Right hindlimb (tissue), 1 donor: ENCODE data around the gene RNF145.
A peak's percentile ranks its signal among the peaks of the same experiment; 100 is the strongest.
"Not testable (repeated sequence)": the region's sequence is repeated elsewhere in the genome, so short reads cannot be mapped to it uniquely, and the experiment has no call there.

Source experiments
- DNase-seq: peaks from one replicate; pipeline ENCODE4 v3.0.0-alpha.2; 2018

Gene RNF145

DNA sequence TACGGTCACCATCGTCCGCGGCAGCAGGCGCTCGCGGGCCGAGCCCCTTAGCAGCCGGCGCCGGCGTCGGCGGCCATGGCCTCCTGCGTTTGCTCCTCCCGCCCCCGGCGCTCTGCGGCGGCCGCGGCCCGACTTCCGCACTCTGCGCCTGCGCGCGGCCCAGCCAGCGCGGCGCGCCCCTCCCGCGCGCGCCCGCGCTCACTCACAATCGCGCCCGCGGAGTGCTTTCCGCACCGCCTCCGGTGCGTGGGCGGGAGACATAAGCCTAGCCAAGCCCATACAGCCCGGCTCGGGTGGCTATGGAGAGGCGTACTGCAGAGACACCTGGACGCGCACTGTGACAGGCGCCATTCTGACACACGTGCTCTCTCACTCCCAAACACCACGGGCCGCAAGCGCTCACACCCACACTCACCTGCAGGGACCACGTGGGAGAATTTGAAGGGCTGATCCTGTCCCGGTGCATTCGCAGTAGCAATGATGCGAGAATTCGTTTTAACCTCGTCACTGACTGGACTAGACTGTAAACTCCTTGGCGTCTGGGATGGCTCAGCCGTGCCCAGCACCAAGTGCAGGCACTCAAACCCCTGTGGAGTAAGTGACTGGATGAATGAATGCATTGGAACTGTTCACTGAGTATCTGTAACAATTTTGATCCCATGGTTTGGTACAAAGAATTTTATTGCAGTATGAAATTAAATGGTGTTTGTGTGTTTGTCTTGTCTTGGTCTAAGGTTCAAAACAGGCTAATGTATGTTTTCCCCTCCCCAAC lies at the start of gene RNF145:
RNF145 (minus strand) TSS at position 116 of the 772 bp plus-strand sequence. CDS start 5,936 bp downstream, outside the sequence.
- DNase-seq = peak; percentile 90

DNA sequence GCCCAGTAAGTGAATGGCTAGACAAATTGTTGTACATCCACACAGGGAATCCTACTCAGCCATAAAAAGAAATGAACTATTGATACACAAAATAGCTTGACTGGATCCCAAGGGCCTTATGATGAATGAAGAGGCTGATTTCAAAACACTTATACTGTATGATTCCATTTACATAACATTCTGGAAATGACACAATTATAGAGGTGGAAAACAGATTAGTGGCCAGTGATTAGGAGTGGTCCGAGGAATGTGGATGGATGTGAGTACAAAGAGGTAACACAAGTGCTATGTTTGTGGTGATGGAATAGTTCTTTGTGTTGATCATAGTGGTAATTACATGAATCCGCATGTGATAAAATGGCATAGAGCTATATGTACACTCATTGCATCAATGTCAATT lies 49.0 kb upstream of the RNF145 start:
- DNase-seq = no peak

DNA sequence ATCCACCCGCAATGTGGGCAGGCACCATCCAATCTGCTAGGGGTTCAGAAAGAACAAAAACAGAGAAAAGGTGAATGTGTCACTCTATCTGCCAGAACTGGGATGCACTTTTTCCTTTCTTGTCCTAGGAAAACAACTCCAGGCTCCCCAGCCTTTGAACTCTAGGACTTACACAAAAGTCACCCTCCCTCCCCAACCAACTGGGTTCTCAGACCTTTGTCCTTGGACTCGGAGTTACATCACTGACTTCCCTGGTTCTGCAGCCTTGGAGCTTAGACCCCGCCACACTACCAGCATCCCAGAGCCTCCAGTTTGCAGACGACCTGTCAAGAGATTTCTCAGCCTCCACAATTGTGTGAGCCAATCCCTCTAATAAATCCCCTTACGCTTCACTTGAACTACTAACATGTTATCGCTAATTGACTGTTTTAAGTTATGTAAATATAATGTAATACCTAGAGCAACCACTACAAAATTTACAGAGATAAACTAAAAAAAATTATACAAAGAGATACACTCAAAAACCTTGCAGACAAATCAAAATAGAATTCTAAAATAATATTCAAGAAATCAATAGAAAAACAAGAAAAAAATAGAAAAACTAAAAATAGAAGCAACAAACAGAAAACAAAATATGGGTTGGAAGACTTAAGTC lies 48.4 kb upstream of the RNF145 start:
- DNase-seq = no peak

DNA sequence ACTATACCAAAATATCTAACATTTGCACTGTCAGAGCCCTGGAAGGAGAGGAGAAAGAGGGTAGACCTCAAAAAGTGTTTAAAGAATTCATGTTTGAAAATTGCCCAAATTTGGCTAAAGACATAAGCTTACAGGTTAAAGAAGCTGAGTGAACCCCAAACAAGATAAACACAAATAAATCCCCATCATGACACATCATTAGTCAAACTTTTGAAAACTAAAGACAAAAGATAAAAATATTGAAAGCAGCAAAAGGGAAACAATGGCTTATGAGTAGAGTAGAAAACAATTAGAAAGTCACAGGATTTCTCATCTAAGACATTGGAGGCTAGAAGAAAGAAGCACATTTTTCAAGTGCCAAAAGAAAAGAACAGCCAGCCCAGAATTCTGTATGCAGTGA lies 47.7 kb upstream of the RNF145 start:
- DNase-seq = no peak

GRCh38 chr5:159252195-159252594 lies 42.8 kb upstream of the RNF145 start:
- DNase-seq = no peak

DNA sequence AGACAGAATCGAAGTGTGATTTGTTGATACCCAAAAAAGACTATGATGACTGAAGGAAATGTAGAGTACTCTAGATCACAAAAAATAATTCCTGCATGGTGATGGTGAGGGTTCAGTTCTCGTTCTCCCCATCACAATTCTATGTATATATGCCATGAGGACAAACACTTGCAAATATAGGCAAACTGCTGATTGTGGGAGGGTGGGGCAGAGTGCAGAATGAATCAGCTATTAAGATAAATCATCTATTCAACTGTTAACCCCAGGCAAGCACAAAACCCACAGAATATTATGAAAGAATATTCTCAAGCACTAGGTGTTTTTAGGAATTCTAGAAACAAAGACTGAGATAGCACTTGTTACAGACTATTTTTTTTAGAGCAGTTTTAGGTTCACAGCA lies 39.8 kb upstream of the RNF145 start:
- no peak for DNase-seq

- DNase-seq = no peak
Measured at GRCh38 chr5:159244890-159245289, 35.5 kb upstream of the RNF145 start.

DNA sequence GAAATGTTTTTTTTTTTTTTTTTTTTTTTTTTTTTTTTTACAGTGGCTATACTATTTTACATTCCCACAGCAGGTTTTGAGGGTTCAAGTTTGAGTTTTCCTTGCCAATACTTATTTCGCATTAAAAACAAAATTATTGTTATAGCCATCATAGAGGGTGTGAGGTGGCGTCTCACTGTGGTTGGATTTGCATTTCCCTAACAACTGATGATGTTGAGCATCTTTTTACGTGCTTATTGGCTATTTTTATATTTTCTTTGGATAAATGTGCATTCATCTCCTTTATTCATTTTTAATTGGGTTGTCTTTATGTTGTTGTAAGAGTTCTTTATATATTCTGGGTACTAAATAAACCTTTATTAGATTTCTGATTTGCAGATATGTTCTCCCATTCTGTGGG lies 34.8 kb upstream of the RNF145 start:
- no peak for DNase-seq

DNA sequence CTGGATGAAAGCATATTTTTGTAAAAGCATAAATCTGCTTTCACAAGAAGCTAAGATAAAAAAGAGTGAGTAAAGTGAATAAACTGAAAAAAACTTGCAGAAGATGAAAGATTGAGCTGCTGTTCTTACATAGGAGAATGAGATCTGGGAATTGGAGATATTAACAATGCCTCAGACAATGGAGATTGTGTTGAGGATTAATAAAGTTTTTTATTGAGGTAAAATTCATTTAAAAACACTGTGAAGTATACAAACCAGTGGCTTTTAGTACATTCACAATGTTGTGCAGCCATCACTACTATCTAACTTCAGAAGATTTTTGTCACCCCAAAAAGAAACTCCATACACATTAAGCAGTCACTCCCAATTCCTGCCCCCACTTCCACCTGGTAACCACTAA lies 34.0 kb upstream of the RNF145 start:
- no peak for DNase-seq

DNA sequence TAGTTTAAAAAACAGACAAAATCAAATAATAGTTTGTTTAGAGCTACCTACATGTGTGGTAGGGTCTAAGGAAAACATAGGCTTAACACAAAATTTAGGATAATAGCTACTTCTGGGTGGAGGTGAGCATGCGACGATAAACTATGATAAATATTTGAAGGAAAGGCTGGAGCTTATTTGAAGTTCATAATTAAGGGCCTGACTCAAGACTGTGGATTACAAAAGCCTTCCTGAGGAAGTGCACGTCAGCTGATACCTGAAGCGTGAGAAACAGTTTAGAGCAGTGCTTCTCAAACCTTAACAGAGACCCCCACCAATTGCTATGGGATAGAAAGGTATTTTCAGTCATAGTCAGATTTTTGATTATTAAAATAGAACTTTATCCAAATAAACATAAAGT lies 33.3 kb upstream of the RNF145 start:
- DNase-seq = no peak

DNA sequence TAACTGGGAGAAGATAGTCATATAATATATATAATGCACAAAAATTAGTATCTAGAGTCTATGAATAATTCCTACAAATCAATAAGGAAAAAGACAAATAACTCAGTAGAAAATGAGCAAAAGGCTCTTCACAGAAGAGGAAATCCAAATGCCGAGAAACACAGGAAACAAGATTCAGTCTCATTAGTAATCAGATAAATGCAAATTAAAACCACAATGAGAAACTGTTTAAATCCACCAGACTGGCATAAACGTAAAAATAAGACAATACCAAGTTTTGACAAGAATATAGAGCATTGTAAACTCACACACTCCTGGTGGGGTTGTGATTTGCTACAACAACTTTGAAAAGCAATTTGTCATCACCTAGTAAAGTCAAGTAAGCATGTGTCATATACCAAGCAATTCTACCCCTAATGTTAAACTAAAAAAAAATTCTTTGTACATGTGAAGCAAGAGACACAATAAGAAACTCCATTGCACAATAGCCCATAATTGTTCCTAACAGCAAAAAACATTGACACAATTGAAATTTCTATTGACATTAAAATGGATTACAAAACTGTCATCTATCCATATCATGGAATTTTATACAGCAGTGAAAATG lies 32.7 kb upstream of the RNF145 start:
- no peak for DNase-seq

- DNase-seq = no peak
Measured at GRCh38 chr5:159240301-159240870, 31.0 kb upstream of the RNF145 start.

- DNase-seq = not testable (repeated sequence)
Measured at GRCh38 chr5:159235871-159236520, 26.6 kb upstream of the RNF145 start.

- no peak for DNase-seq
Measured at GRCh38 chr5:159231167-159231566, 21.8 kb upstream of the RNF145 start.

- DNase-seq = no peak
Measured at GRCh38 chr5:159230657-159231056, 21.3 kb upstream of the RNF145 start.

DNA sequence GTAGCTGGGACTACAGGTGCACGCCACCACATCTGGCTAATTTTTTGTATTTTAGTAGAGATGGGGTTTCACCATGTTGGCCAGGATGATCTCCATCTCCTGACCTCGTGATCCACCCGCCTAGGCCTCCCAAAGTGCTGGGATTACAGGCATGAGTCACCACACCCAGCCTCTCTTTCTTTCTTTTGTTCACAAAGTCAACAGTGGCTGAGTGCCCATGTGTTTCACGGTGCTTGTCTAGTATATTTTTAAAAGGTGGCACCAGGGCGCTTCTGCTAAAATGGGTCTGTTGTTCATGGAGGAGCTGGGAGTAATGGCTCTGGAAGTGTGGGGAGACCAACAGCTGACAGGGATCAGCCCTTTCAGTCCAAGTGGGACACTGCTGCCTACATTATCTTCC lies 18.7 kb upstream of the RNF145 start:
- not testable (repeated sequence) for DNase-seq

DNA sequence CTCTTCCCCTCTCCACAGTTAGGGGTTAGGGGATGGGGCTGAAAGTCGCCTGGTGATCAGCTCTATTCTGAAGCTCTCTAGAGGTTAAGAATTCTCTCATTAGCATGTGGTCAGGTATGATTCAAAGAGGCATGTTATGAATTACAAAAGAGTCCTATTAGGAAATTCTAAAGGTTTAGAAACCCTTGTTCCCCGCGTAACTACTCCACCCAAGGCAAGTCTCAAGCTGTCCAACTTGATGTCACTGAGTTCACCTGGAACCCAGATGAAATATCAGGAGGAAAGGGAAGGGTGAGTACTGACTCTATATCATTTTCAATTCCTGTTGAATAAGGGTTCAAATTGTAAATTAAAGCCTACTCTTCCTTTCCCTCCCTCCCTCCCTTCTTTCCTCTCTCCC lies 18.1 kb upstream of the RNF145 start:
- DNase-seq = no peak

DNA sequence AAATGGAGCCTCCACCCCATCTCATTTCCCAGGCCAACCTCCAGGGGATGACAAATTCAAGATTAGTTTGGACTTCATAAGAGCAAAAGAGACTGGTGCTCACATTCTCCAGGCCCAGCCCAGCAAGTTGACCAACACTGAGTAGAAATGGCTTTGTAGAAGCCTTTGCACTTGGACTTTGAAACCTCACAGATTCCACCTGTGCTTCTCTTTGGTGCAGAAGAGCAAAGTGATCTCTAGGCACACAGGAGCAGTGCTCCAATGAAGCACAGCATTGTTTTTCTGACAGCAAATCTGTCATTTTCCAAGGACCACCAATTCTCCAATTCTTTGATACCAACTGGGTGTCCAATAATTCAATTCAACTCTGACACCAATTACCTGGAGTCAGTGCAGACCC lies 17.1 kb upstream of the RNF145 start:
- no peak for DNase-seq

DNA sequence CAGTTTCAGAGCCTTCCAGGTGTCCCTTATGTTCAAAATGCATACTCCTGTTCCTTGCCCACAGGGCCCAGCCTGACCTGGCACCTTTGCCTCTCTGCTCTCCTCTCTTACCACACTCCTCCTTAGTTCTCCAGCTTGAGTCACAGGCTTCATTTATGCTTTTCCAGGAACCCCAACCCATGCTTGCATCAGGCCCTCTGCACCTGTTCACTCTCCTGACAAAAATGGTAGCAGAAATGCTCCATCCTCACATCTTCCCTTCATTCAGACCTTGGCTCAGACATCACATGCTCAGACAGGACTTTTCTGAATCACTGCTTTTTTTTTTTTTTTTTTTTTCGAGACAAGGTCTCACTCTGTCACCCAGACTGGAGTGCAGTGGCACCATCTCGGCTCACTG lies 15.1 kb upstream of the RNF145 start:
- DNase-seq = no peak

DNA sequence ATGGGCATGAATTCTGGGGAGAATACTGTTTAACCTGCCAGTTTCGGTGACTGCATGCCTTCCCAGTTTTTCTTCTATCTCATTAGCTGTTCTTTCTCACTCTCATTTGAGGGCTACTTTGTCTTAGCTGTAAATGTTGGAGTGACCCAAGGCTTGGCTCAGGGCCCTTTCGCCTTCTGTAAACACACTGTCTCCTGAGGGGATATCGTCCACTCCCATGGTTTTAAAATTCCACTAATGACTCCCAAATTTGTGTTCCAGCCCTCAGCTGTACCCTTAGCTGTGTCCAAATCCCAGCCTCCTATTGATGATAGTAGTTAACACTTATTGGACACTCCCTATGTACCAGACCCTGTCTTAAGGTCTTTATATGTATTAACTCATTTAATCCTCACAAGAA lies 14.1 kb upstream of the RNF145 start:
- no peak for DNase-seq

- no peak for DNase-seq
Measured at GRCh38 chr5:159220206-159220605, 10.9 kb upstream of the RNF145 start.

DNA sequence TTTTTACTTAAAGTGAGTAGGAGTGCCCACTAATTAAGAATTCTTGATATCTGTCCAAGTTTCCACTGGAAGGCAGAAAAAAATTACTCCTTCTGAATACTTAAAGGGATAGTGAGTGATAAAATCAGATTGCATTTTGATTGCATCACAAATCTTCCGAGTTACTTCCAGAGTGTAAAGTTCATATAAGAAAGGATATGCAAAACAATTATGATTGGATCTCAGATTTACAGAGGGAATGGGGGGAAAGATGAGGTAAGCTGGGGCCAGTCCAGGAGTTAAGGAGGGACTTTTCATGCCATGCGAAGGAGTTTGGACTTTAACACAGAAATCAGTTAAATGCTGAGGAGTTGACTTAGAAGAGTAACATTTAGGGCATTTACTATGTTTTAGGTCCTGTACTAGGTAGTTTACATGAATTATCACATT lies 9.3 kb upstream of the RNF145 start:
- DNase-seq = no peak

DNA sequence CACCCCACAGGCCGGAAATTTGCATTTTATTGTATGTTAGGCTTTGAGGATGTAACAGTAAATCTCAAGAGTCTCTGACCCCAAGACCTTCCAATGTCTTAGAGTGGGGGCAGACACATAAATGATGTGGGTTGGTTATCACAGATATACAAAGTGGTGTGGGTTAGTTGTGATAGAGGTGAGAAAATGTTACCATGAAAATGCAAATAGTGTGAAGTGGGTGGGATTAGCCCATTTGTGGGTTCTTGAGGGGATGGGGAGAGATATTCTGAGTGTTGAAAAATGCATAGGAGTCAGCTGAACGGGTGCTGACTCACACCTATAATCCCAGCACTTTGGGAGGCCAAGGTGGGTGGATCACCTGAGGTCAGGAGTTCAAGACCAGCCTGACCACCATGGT lies 7.9 kb upstream of the RNF145 start:
- no peak for DNase-seq
